GM21825 (cell line): ENCODE results near the gene SORCS2.

ENCODE experiments used
- ATAC-seq: cut with Tn5 transposase; IDR thresholded peaks from one replicate; pipeline ENCODE4 v1.9.1; 2021; ENCODE audit warnings: mild to moderate bottlenecking, moderate library complexity; ENCODE audit not compliant: unreplicated experiment

Gene SORCS2

GRCh38 chr4:7638489-7638888 is 446.2 kb downstream of the SORCS2 start:
- no peak for ATAC-seq

- ATAC-seq, result no peak
Measured at GRCh38 chr4:7638984-7639789, 446.8 kb downstream of the SORCS2 start.

DNA sequence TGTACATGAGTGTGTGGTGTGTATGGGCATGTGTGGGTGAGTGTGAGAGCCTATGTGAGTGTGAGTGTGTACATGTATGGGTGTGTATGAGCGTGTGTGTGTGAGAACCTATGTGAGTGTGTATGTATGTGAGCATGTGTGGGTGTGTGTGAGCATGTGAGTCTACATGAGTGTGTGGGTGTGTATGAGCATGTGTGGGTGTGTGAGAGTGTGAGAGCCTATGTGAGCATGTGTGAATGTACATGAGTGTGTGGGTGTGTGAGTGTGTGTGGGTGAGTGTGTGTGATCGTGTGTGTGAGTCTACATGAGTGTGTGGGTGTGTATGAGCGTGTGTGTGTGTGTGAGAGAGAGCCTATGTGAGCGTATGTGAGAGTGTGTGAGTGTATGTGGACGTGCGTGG is 447.8 kb downstream of the SORCS2 start:
- ATAC-seq, result no peak

DNA sequence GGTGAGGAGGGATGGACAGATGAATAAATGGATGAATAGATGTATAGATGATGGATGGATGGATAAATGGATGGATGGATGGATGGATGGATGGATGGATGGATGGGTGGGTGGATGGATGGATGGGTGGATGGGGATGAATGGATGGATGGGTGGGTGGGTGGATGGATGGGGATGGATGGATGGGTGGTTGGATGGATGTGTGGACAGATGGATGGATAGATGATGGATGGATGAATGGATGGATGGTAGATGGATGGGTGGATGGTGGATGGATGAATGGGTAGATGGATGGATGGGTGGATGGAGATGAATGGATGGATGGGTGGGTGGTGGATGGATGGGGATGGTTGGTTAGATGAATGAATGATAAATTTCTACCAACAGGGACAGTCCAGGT is 449.4 kb downstream of the SORCS2 start:
- ATAC-seq, result no peak

GRCh38 chr4:7642741-7643458 is 450.6 kb downstream of the SORCS2 start:
- ATAC-seq, result no peak

- no peak for ATAC-seq
Measured at GRCh38 chr4:7645158-7645557, 452.8 kb downstream of the SORCS2 start.

- no peak for ATAC-seq
Measured at GRCh38 chr4:7645956-7646355, 453.6 kb downstream of the SORCS2 start.

DNA sequence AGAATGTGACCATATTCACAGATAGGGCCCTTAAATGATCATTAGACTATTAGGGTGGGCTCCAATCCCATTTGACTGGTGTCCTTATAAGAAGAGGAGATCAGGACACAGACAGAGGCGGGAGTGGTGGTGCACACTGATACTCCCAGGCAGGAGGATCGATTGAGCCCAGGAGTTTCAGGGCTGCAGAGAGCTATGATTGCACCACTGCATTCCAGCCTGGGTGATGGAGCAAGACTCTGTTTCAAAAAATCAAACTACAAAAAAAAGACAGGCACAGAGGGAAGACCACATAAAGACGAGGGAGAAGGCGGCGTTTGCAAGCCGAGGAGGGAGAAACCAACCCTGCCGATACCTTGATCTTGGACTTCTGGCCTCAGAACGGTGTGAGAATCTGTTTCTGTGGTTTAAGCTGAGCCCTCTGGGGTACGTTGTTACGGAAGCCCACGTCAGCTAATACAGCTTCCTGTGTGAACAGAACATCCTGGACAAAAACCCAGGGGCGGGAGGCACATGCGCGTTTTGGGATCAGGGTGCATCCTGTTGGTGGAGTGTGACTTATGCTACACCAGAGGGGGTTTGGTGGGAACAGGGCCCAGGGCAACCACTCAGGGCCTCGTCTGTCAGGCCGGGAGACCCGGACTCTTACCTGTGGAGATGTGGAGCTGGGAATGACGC is 454.2 kb downstream of the SORCS2 start:
- ATAC-seq, result no peak

- ATAC-seq, result no peak
Measured at GRCh38 chr4:7647186-7647585, 454.8 kb downstream of the SORCS2 start.

DNA sequence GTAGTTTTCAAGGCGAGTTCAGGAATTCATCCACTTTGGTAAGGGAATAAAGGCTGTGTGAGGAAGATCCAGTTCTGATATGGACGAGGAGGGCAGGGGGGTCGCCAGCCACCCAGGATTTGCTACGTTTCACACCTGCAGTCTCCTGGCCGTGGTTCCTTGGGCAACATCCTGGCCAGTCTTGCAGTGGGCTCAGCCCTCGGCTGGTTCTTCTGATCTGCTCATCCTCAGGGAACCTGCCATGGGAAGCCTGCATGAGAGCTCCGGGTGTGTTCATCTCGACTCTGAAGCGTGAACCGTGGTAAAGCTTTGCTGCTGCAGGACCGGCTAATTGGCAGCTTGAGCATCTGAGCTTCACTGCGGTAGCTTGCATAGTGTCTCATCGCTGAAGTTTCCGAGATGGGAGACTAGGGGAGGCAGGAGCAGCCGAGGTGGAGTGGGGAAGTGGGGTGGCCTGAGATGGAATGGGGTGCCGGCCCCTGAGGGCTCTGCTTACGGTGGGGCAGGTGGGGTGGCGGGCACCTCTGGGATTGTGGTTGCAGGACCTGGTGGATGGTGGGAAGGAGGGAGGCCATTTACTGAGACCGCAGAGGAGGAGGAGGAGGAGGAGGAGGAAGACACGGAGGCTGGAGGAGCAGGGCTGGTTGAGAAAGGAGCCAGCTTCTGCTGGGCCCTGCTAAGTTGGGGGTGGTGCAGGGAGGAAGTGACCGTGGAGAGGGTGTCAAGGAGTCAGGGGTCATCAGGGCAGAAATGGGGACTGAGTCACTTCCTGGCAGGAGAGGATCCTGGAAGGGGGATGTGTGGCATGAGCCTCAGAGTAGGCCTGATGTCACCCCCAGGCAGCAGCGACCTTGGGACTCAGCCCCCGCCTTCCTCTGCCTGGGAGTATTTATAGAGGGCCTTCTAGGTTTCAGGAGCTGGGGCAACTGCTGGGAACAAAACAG is 455.5 kb downstream of the SORCS2 start:
- no peak for ATAC-seq

DNA sequence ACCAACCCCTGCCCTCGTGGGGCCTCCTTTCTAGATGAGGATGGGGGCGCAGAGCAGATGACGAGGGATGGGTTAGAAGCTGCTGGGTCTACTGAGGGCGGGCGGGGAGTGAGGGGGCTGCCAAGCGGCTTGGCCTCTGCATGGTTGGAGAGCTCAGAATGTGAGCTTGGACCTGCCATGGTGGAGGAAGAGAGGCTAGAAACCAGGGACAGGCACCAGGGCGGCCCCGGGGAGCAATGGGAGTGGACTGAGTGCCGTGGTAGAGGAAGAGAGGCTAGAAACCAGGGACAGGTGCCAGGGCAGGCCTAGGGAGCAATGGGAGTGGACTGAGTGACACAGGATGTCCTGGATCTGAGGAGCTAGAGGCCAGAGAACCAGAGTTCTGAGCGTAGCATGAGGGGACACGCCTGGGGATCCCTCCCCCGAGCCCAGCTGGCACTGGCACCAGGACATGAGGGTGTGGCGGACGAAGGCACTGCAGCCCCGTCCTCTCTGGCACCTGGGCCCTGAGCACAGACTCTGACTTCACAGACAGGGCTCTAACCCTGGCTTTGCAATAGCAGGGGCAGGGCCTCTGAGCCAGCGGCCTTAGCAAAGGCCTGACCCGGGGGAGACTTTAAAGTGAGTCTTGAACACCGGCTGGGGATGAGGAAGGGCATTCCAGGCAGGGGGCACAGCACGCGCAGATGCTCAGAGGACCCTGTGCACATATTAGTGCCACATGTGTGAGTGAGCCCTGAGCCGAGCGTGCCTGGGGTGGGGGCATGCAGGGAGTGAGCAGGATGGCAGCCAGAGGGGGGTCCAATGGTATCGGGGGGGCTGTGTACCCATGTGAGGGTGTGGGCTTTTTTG is 456.4 kb downstream of the SORCS2 start:
- no peak for ATAC-seq

DNA sequence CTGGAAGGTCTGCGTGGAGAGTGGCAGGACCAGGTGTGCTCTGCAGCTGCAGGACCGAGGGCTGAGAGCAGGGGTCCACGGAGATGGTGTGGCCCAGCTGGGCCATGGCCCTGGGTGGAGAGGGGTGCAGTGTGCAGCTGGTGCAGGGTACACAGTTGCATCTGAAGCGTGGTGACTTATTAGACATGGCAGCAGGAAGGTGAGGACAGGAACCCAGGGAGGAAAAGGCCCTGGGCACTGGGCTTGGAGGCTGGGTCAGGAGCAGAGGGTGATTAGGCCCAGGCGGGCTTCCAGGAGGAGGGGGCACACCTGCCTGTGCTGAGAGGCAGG is 457.0 kb downstream of the SORCS2 start:
- no peak for ATAC-seq

DNA sequence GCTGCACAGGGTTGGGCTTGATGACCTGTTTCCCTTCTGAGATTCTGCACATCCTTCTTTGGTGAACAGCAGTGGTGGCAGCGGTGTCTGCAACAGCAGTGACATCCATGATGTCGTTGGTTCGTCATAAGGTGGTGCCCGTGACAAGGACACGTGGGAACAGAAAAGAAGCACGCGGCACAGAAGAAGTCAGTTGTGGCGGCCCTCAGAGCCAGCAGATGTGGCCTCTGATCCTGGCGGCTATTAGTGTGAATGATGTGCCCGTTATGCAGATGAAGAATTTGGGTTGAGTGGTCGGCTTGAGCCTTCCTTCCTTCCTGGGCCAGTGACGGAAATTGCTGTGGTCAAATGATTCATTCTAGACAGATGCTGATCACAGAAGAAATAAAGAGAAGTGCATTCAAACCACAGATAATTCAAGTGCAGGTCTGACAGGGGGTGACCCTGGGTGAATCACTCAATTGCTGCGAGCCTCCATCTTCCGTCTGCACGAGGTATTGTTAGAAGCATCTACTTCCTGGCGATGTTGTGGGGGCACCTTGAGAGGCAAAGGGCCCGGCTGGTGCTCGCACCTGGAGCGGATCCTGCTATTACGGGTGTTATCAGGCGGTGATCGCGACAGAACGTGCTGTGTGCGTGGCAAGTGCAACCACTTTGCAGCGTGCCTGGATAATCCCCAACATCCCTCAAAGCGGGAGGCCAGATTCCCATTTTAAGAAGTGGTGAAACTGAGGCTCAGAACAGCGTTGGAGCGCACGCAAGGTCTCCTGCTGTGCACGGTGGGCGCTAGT is 457.6 kb downstream of the SORCS2 start:
- ATAC-seq, result no peak

- ATAC-seq, result no peak
Measured at GRCh38 chr4:7650606-7651385, 458.5 kb downstream of the SORCS2 start.

DNA sequence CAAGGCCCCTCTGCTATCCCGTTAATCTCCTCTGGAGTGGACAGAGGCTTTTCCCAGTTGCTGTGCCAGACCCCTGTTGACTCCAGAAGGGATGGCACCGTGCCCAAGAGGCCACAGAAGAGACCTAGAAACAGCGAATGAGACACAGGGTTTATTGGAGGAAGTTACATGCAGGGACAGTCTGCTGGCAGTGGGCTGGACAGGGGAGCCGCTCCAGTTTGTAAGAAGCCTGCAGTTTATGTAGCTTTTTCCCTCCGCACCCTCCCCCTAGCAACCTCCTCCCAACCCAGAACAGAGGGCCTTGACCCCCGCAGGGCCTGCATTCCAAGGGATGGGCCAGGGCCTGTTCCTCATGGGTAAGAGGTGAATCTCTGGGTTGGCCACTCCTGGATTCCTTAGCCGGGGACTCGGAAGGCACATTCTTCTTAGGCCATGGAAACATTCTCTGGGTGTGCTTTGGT is 459.2 kb downstream of the SORCS2 start:
- ATAC-seq, result no peak

DNA sequence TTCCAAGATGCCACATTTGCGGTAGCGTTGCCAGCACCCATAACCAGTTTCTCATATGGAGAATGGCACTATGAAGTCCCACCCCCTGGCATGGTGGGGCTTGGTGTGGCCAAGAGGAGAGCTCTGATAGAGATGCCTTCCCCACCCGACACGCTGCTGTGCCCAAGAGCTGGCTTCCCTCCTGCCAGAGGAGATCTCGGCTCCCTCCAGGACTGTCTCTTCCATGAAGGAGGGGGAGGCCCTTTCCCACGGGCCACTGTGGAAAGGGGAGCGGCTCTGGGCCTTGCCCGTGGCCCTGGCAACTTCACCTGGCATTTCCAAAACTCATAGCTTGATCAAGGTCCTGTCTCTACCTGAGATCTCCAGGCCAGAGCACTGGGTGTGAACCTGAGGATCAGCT is 459.7 kb downstream of the SORCS2 start:
- no peak for ATAC-seq

DNA sequence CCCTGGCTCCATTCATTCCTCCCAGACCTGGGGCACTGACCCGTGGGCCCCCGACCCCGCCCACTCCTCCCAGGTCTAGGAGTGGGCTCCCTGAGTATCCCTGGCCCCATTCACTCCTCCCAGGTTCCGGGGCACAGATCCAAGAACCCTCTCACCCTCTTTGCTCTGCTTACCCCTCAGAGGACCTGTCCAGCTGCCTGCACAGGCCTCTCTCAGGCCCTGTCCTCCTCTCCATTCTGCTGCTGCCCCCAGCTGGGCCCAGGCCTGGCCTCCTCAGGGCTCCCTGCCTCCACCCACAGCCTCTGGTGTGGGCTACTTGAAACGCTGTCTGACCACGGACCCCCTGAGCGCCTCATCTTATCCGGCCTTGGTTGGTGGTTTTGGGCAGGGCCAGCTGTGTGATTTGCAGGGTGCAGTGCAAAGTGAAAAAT is 460.1 kb downstream of the SORCS2 start:
- no peak for ATAC-seq

DNA sequence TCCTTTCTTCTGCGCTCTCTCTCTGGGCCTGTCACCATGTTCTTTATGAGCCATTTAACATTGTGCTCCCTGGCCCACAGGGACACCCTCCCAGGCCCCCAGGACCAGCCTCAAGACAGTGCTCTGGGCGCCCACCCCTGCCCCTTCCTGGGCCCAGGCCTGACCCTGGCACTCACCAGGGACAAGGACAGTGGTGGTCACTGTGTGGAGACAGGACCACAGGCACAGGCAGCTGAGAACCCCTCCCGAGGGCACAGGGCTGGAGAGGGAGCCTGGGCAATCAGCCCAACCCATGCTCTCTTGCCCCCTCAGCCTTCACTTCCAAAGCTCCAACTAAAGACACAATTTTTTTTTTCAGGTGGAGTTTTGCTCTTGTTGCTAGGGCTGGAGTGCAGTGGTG is 460.6 kb downstream of the SORCS2 start:
- ATAC-seq, result no peak
